GM12892 (cell line): ENCODE data around the gene SLC4A7.

ENCODE experiments used
- POLR2A ChIP-seq: IDR thresholded peaks from 2 replicates; pipeline ENCODE4 v1.6.1; 2011; ENCODE audit warnings: low read depth, low read length, control low read depth
- POLR2AphosphoS5 ChIP-seq: IDR thresholded peaks from 2 replicates; pipeline ENCODE4 v1.6.1; 2011; ENCODE audit warnings: low read depth, low read length, control low read depth
- TAF1 ChIP-seq: IDR thresholded peaks from 2 replicates; pipeline ENCODE4 v1.6.1; 2011; ENCODE audit warnings: low read depth, mild to moderate bottlenecking, control low read depth, low read length, borderline replicate concordance

- no peak for TF ChIP-seq POLR2A
- TF ChIP-seq POLR2AphosphoS5 = no peak
- no peak for TF ChIP-seq TAF1
Measured at GRCh38 chr3:27468283-27468886, 15.8 kb downstream of the SLC4A7 start.
